ENCODE measurements around the gene TMEM151B.
"Not testable (repeated sequence)": the region's sequence is repeated elsewhere in the genome, so short reads cannot be mapped to it uniquely, and the experiment has no call there.

Gene TMEM151B

DNA sequence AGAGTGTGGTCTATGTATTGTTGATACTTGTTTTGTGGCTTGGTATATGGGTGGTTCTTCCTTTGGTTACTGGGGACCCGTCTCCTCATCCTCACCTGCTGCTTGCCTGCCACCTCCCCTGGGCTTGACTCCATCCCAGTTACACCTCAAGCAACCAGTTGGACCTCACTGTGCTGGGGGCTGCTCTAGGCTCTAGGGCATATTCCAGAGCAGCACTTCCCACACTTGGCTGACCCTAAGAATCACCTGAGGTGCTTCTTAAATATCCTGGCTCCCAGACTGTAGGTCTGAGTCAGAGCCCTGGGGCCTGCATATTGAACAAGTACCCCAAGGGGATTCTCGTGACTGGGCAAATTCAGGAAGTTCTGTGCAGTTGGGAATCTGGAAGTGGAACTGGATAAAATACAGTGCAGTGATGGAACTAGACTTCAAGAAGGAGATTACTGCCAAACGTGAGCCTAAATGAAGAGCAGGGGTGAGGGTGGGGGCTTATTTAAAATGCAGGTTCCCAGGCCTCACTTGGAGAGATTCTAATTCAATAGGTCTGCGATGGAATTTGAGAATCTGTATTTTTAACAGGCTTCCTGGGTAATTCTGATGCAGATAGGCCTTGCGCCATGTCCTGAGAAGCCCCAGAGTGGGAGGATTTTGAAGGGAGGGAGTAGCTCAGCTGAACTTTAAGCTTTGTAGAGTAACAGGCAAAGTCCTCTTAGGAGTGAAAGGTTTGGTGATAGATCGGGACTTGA lies 79.8 kb downstream of the TMEM151B start:
- TF ChIP-seq ZFX (IDR thresholded peaks at IDR 0.05), result no peak
- TF ChIP-seq, protein P1, sequence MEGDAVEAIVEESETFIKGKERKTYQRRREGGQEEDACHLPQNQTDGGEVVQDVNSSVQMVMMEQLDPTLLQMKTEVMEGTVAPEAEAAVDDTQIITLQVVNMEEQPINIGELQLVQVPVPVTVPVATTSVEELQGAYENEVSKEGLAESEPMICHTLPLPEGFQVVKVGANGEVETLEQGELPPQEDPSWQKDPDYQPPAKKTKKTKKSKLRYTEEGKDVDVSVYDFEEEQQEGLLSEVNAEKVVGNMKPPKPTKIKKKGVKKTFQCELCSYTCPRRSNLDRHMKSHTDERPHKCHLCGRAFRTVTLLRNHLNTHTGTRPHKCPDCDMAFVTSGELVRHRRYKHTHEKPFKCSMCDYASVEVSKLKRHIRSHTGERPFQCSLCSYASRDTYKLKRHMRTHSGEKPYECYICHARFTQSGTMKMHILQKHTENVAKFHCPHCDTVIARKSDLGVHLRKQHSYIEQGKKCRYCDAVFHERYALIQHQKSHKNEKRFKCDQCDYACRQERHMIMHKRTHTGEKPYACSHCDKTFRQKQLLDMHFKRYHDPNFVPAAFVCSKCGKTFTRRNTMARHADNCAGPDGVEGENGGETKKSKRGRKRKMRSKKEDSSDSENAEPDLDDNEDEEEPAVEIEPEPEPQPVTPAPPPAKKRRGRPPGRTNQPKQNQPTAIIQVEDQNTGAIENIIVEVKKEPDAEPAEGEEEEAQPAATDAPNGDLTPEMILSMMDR (conservative IDR thresholded peaks at IDR 0.05), result no peak
- no peak overlapping the region for H3K27ac ChIP-seq

DNA sequence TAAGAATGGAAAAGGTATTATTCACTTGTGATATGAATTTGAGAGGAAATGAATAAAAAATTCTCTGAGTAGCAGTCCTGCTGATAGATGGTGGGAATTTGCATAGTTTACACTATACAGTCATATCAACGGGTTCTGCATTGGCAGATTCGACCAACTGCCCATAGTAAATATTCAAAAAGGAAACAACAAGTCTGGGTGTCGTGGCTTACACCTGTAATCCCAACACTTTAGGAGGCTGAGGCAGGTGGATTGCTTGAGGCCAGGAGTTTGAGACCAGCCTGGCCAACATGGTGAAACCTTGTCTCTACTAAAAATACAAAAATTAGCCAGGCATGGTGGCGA lies 80.4 kb downstream of the TMEM151B start:
- H3K27ac ChIP-seq, result not testable (repeated sequence)

DNA sequence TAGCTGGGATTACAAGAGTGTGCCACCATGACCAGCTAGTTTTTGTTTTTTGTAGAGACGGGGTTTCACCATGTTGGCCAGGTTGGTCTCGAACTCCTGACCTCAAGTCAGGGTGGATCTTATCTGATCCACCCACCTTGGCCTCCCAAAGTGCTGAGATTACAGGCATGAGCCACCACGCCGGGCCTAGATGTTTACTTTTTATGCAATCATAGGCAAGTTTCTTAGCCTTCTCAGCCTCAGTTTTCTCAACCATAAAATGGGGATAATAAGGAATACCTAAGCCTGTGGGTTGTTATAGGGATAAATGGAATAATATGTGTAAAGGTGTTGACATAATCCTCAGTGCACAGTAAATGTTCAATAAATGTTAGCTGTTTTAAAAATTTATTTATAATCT lies 82.0 kb downstream of the TMEM151B start:
- no peak overlapping the region for H3K27ac ChIP-seq
- TF ChIP-seq, protein P1 (conservative IDR thresholded peaks at IDR 0.05), result no peak
- TF ChIP-seq ZFX (IDR thresholded peaks at IDR 0.05), result no peak

DNA sequence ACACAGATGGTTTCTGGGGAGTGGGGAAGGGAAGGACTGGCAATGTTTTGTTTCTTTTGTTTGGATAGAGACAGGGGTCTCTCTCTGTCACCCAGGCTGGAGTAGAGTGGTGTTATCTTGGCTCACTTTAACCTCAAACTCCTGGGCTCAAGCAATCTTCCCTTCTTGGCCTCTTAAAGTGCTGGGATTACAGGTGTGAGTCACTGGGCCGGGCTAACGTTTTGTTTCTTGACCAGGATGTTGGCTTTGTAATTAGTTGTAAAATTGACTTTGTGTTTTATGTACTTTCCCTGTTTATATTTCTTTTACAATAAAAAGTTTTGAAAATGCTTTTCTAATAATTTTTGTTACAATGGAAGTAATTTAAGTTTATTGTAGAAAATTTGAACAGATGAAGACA lies 83.1 kb downstream of the TMEM151B start:
- H3K27ac ChIP-seq, result no peak overlapping the region
- TF ChIP-seq, protein P1 (conservative IDR thresholded peaks at IDR 0.05), result no peak
- TF ChIP-seq ZFX (IDR thresholded peaks at IDR 0.05), result no peak

DNA sequence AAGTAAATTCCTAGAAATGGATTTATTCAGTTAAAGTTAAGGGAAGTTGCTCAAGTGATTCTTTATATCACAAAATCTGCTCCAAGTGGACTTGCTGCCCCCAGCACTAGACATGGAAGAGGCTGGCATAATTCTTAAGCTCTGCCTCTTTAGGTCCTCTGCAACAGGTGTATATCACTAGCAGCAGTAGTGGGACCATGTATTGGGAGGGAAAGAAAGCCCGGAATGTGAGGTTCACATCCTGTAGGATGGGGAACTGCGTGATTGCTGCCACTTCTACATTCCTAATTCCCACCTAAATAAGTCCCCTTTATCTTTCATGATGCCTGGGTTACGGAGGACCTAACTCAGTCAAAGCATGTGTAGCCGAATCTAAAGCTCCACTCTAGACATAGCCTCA lies 85.4 kb downstream of the TMEM151B start:
- H3K27ac ChIP-seq, result no peak overlapping the region
- TF ChIP-seq, protein P1 (conservative IDR thresholded peaks at IDR 0.05), result no peak
- no peak for TF ChIP-seq ZFX (IDR thresholded peaks at IDR 0.05)

DNA sequence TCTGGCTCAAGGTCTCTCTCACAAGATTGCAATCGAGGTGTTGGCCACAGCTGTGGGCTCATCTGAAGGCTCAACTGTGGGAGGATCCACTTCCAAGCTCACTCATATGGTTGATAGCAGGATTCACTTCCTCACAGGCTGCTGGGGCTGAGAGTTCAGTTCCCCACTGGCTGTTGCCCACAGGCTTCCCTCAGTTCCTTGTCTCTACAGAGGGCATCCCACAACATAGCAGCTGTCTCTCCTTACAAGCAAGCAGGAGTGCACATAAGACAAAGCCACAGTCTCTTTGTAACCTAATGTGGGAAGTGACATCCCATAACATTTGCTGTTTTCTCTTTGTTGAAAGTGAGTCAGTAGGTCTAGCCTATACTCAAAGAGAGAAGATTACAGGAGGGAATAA lies 86.2 kb downstream of the TMEM151B start:
- TF ChIP-seq ZFX (IDR thresholded peaks at IDR 0.05), result no peak
- TF ChIP-seq, protein P1 (conservative IDR thresholded peaks at IDR 0.05), result no peak
- no peak overlapping the region for H3K27ac ChIP-seq
